ENCODE measurements around the gene SYPL1.

GRCh38 chr7:106089647-106090046 lies 22.5 kb downstream of the SYPL1 start:
- TF ChIP-seq, protein P1, sequence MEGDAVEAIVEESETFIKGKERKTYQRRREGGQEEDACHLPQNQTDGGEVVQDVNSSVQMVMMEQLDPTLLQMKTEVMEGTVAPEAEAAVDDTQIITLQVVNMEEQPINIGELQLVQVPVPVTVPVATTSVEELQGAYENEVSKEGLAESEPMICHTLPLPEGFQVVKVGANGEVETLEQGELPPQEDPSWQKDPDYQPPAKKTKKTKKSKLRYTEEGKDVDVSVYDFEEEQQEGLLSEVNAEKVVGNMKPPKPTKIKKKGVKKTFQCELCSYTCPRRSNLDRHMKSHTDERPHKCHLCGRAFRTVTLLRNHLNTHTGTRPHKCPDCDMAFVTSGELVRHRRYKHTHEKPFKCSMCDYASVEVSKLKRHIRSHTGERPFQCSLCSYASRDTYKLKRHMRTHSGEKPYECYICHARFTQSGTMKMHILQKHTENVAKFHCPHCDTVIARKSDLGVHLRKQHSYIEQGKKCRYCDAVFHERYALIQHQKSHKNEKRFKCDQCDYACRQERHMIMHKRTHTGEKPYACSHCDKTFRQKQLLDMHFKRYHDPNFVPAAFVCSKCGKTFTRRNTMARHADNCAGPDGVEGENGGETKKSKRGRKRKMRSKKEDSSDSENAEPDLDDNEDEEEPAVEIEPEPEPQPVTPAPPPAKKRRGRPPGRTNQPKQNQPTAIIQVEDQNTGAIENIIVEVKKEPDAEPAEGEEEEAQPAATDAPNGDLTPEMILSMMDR (IDR thresholded peaks at IDR 0.05) = no peak
- TF ChIP-seq POLR2AphosphoS5 (IDR thresholded peaks at IDR 0.05) = no peak
- TF ChIP-seq POLR2A (IDR thresholded peaks at IDR 0.05; ENCODE audit: low read depth) = no peak

All from esophagus muscularis mucosa (tissue), 3 donors.